NB4 (cell line): ENCODE measurements around the gene SERPINE3.

Experiments
- CTCF ChIP-seq: IDR thresholded peaks from one replicate; pipeline ENCODE4 v1.5.1; 2012; ENCODE audit warnings: low read depth, low read length
- MAX ChIP-seq: IDR thresholded peaks from 2 replicates; pipeline ENCODE4 v1.6.1; 2011; ENCODE audit warnings: low read depth, low read length
- MYC ChIP-seq: IDR thresholded peaks from 2 replicates; pipeline ENCODE4 v1.6.1; 2011; ENCODE audit warnings: low read depth, low read length
- POLR2A ChIP-seq: IDR thresholded peaks from 2 replicates; pipeline ENCODE4 v1.6.1; 2011; ENCODE audit warnings: mild to moderate bottlenecking; ENCODE audit not compliant: insufficient read length; ENCODE audit errors: extremely low read depth

- TF ChIP-seq CTCF: no peak
- TF ChIP-seq POLR2A: no peak
- TF ChIP-seq MAX: no peak
- no peak for TF ChIP-seq MYC
Measured at GRCh38 chr13:51332566-51333361, 6.7 kb upstream of the SERPINE3 start.
